ENCODE data around the gene TRPM4. TPM values are rescaled to one million over a fixed set of nuclear protein-coding genes. Genes with fewer than 3 reads are reported as not detected.

TRPM4 gene
- polyA plus RNA-seq, 1 of the 3 experiments (the other 2 are of a cell fraction), result 20.6 TPM

GRCh38 chr19:49231804-49232203, 74.2 kb downstream of the TRPM4 start:
- H3K4me3 ChIP-seq (ENCODE audit: low read depth in 2 of 2, low read length in 1 of 2), result no peak overlapping the region
- no peak overlapping the region for H3K27ac ChIP-seq (ENCODE audit: low read depth in 2 of 2, low read length in 1 of 2)
- H3K9me3 ChIP-seq, result no peaks in the 10 kb centered on the region
- no peak overlapping the region for H2AFZ ChIP-seq (ENCODE audit: low read depth)
- H3K79me2 ChIP-seq (ENCODE audit: insufficient read depth), result no peaks in the 10 kb centered on the region
- no peak overlapping the region for H3K4me2 ChIP-seq
- peaks cover 50% of the 10 kb centered on the region for H3K27me3 ChIP-seq (ENCODE audit: insufficient read depth)
- DNase-seq, result no peak
- H3K4me1 ChIP-seq (ENCODE audit: control insufficient read depth in 1 of 2, insufficient read depth in 2 of 2, low read depth in 1 of 2, low read length in 1 of 2), result no peaks in the 10 kb centered on the region
- H3K9me2 ChIP-seq, result no peaks in the 10 kb centered on the region
- no peak for TF ChIP-seq YY1 (IDR thresholded peaks at IDR 0.05; ENCODE audit: low read depth)
- CTCF ChIA-PET, result interaction anchor here (0.8 to 1.0 kb wide), 2 partner anchors 17 to 69 kb away, joined by 3 read pairs; no protein-coding TSS in a partner anchor
- POLR2A ChIA-PET, result no interaction called here
- no peaks in the 10 kb centered on the region for H3K36me3 ChIP-seq (replicated peaks in 1 of 2; ENCODE audit: control insufficient read depth in 1 of 2, insufficient read depth in 2 of 2, low read length in 1 of 2)
- WGBS (ENCODE audit: low lambda C conversion rate), result 48% methylated on average over 9 of the region's 9 CpGs
- no peaks in the 10 kb centered on the region for H3F3A ChIP-seq (replicated peaks; ENCODE audit: insufficient read depth)
- no peaks in the 10 kb centered on the region for H4K20me1 ChIP-seq (ENCODE audit: insufficient read depth)
- H3K9ac ChIP-seq, result no peak overlapping the region

- Histone ChIP-seq H3K27ac (ENCODE audit: low read depth in 2 of 2, low read length in 1 of 2) (no peak overlapping the region), H3K36me3 (replicated peaks in 1 of 2; ENCODE audit: control insufficient read depth in 1 of 2, insufficient read depth in 2 of 2, low read length in 1 of 2) (no peaks in the 10 kb centered on the region), H3F3A (replicated peaks; ENCODE audit: insufficient read depth) (no peaks in the 10 kb centered on the region), H3K79me2 (ENCODE audit: insufficient read depth) (no peaks in the 10 kb centered on the region), H3K27me3 (ENCODE audit: insufficient read depth) (peaks cover 61% of the 10 kb centered on the region), H3K9me2 (no peaks in the 10 kb centered on the region), H3K9ac (no peak overlapping the region), H2AFZ (ENCODE audit: low read depth) (no peak overlapping the region), H4K20me1 (ENCODE audit: insufficient read depth) (no peaks in the 10 kb centered on the region), H3K4me2 (no peak overlapping the region), H3K4me3 (ENCODE audit: low read depth in 2 of 2, low read length in 1 of 2) (no peak overlapping the region), H3K4me1 (ENCODE audit: control insufficient read depth in 1 of 2, insufficient read depth in 2 of 2, low read depth in 1 of 2, low read length in 1 of 2) (no peaks in the 10 kb centered on the region), H3K9me3 (no peaks in the 10 kb centered on the region)
- ChIA-PET CTCF (interaction anchor here (1.0 kb wide), 1 partner anchor 19 kb away, joined by 3 read pairs; no protein-coding TSS in a partner anchor), POLR2A (no interaction called here)
- no peak for TF ChIP-seq EP300 (IDR thresholded peaks at IDR 0.05; ENCODE audit: borderline replicate concordance in 1 of 2, low read depth in 1 of 2, low read length in 1 of 2)
- no peak for TF ChIP-seq FOXM1 (IDR thresholded peaks at IDR 0.05; ENCODE audit: low read depth)
- no peak for TF ChIP-seq CHD2 (IDR thresholded peaks at IDR 0.05; ENCODE audit: low read length, partially characterized antibody)
- no peak for TF ChIP-seq NRF1 (IDR thresholded peaks at IDR 0.05; ENCODE audit: low read depth, low read length)
- no peak for TF ChIP-seq TEAD4 (IDR thresholded peaks at IDR 0.05; ENCODE audit: borderline replicate concordance, insufficient read depth)
- no peak for TF ChIP-seq GATA2 (CRISPR knock-in tag; IDR thresholded peaks at IDR 0.05)
- TF ChIP-seq RAD21 (IDR thresholded peaks at IDR 0.05; ENCODE audit: low read length), result no peak
- no peak for TF ChIP-seq USF1 (IDR thresholded peaks at IDR 0.05; ENCODE audit: borderline replicate concordance, low read depth)
- TF ChIP-seq POLR2AphosphoS5 (IDR thresholded peaks at IDR 0.05; ENCODE audit: low read depth, low read length), result no peak
- no peak for TF ChIP-seq ELF1 (IDR thresholded peaks at IDR 0.05)
- no peak for TF ChIP-seq MEF2A (IDR thresholded peaks at IDR 0.05; ENCODE audit: borderline replicate concordance, low read depth)
- TF ChIP-seq FOSL2 (IDR thresholded peaks at IDR 0.05; ENCODE audit: borderline replicate concordance, low read depth), result no peak
- no peak for TF ChIP-seq YY1 (IDR thresholded peaks at IDR 0.05; ENCODE audit: low read depth)
- no peak for TF ChIP-seq SIN3A (IDR thresholded peaks at IDR 0.05; ENCODE audit: borderline replicate concordance, low read depth, low read length)
- TF ChIP-seq PBX3 (IDR thresholded peaks at IDR 0.05), result no peak
- TF ChIP-seq RCOR1 (IDR thresholded peaks at IDR 0.05; ENCODE audit: low read length), result no peak
- TF ChIP-seq TAF1 (IDR thresholded peaks at IDR 0.05; ENCODE audit: borderline replicate concordance, low read depth, low read length), result no peak
- TF ChIP-seq RFX5 (IDR thresholded peaks at IDR 0.05; ENCODE audit: low read length), result no peak
- no peak for TF ChIP-seq RXRA (IDR thresholded peaks at IDR 0.05; ENCODE audit: borderline replicate concordance, low read depth)
- no peak for TF ChIP-seq IRF3 (IDR thresholded peaks at IDR 0.05; ENCODE audit: low read depth, low read length)
- 42% methylated on average over 1 of the region's 1 CpG for WGBS (ENCODE audit: low lambda C conversion rate)
- no peak for DNase-seq
Measured at GRCh38 chr19:49233163-49233562, 75.6 kb downstream of the TRPM4 start.

All from SK-N-SH (cell line).